ENCODE results near the gene NEURL1. TPM values are rescaled to one million over a fixed set of nuclear protein-coding genes. Genes with fewer than 3 reads are reported as not detected.

The NEURL1 gene
- polyA plus RNA-seq, 3 donors = 3.0 to 17.2 (median 3.3) TPM

DNA sequence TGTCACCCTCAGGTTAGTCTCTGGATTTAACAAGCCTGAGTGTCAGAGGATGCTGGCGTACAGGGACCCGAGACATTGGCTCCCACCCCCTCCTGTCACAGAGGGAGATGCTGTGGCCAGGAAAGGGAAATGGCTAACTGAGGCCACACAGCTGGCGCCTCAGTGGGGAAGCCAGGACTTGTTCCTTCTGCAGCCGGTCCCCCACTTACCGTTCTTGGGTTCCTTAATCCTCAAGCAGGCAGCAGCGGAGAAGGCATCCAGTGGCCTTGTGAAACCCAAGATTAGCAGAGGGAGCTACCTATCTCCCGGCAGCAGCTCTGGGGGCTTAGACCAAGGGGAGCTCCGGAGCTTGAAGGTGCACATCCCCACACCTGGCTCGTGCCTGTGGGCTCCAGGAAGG is 65.4 kb downstream of the NEURL1 start:
- H3K4me3 Mint-ChIP-seq = peak overlapping the region; percentile 31 to 65
- H3K27me3 Mint-ChIP-seq (ENCODE audit: low read depth in 3 of 3) = peaks cover 14 to 38% (median 35%) of the 10 kb centered on the region in 3 donors
- Histone ChIP-seq H3K4me3 (replicated peaks in 1 of 3; ENCODE audit: low read depth in 2 of 3, low read length in 3 of 3) (peak overlapping the region in 1 of 3 experiments; percentile 32), H3K9ac (ENCODE audit: insufficient read depth, low read length, poor library complexity, severe bottlenecking) (peak overlapping the region; percentile 28), H2AFZ (ENCODE audit: insufficient read depth, low read depth, low read length, poor library complexity, severe bottlenecking) (peak overlapping the region; percentile 51), H3K4me1 (ENCODE audit: control insufficient read depth in 1 of 2, insufficient read depth in 2 of 2, low read length in 2 of 2) (peaks cover 29 to 41% of the 10 kb centered on the region in 2 donors), H3K79me2 (ENCODE audit: insufficient read depth, low read length) (no peaks in the 10 kb centered on the region), H4K20me1 (ENCODE audit: insufficient read depth, low read length) (peaks cover 4% of the 10 kb centered on the region), H3K36me3 (replicated peaks in 1 of 2; ENCODE audit: control insufficient read depth in 1 of 2, insufficient read depth in 2 of 2, low read length in 2 of 2) (no peaks in the 10 kb centered on the region), H3K27me3 (ENCODE audit: control insufficient read depth in 2 of 2, insufficient read depth in 2 of 2, low read length in 2 of 2) (peaks cover 0 to 17% of the 10 kb centered on the region in 2 donors), H3K4me2 (replicated peaks; ENCODE audit: extremely low read depth, low read length, poor library complexity, severe bottlenecking) (peak overlapping the region; percentile 46), H3K27ac (ENCODE audit: low read depth in 1 of 2, low read length in 2 of 2) (no peak overlapping the region), H3K9me3 (replicated peaks in 1 of 2; ENCODE audit: control insufficient read depth in 1 of 2, insufficient read depth in 1 of 2, low read length in 2 of 2) (peaks cover 0 to 10% of the 10 kb centered on the region in 2 donors)
- 7% methylated on average over 9 of the region's 9 CpGs for WGBS (ENCODE audit: insufficient coverage)
- DNase-seq = peak; percentile 23 to 41 (median 34)
- H3K36me3 Mint-ChIP-seq = peaks cover 0 to 5% of the 10 kb centered on the region in 2 donors
- H3K9me3 Mint-ChIP-seq = peaks cover 6 to 15% (median 13%) of the 10 kb centered on the region in 7 donors
- H3K4me1 Mint-ChIP-seq = peaks cover 43% of the 10 kb centered on the region
- TF ChIP-seq, protein P1, sequence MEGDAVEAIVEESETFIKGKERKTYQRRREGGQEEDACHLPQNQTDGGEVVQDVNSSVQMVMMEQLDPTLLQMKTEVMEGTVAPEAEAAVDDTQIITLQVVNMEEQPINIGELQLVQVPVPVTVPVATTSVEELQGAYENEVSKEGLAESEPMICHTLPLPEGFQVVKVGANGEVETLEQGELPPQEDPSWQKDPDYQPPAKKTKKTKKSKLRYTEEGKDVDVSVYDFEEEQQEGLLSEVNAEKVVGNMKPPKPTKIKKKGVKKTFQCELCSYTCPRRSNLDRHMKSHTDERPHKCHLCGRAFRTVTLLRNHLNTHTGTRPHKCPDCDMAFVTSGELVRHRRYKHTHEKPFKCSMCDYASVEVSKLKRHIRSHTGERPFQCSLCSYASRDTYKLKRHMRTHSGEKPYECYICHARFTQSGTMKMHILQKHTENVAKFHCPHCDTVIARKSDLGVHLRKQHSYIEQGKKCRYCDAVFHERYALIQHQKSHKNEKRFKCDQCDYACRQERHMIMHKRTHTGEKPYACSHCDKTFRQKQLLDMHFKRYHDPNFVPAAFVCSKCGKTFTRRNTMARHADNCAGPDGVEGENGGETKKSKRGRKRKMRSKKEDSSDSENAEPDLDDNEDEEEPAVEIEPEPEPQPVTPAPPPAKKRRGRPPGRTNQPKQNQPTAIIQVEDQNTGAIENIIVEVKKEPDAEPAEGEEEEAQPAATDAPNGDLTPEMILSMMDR (IDR thresholded peaks at IDR 0.05) = no peak
- intact Hi-C loops (cut with micrococcal nuclease) = no loop called here
- peak overlapping the region in 1 of 7 donors; percentile 59 for H3K27ac Mint-ChIP-seq

GRCh38 chr10:103559776-103560175 is 66.3 kb downstream of the NEURL1 start:
- peaks cover 8% of the 10 kb centered on the region for H4K20me1 ChIP-seq (ENCODE audit: insufficient read depth, low read length)
- no peak for DNase-seq
- Mint-ChIP-seq H3K36me3 (peaks cover 0 to 2% of the 10 kb centered on the region in 2 donors), H3K27me3 (ENCODE audit: low read depth in 3 of 3) (peaks cover 6 to 29% (median 26%) of the 10 kb centered on the region in 3 donors), H3K4me3 (peak overlapping the region in 1 of 2 donors; percentile 53), H3K9me3 (peaks cover 6 to 15% (median 13%) of the 10 kb centered on the region in 7 donors), H3K4me1 (peaks cover 35% of the 10 kb centered on the region), H3K27ac (peak overlapping the region in 1 of 7 donors; percentile 40)
- H3K9ac ChIP-seq (ENCODE audit: insufficient read depth, low read length, poor library complexity, severe bottlenecking) = no peak overlapping the region
- intact Hi-C loops (cut with micrococcal nuclease) = no loop called here
- H3K4me3 ChIP-seq (replicated peaks in 1 of 3; ENCODE audit: low read depth in 2 of 3, low read length in 3 of 3) = no peak overlapping the region
- WGBS (ENCODE audit: insufficient coverage) = 77% methylated on average over 7 of the region's 9 CpGs
- no peak overlapping the region for H3K27ac ChIP-seq (ENCODE audit: low read depth in 1 of 2, low read length in 2 of 2)
- H3K79me2 ChIP-seq (ENCODE audit: insufficient read depth, low read length) = no peaks in the 10 kb centered on the region
- H2AFZ ChIP-seq (ENCODE audit: insufficient read depth, low read depth, low read length, poor library complexity, severe bottlenecking) = no peak overlapping the region
- TF ChIP-seq, protein P1 (IDR thresholded peaks at IDR 0.05) = no peak
- no peak overlapping the region for H3K4me2 ChIP-seq (replicated peaks; ENCODE audit: extremely low read depth, low read length, poor library complexity, severe bottlenecking)
- no peaks in the 10 kb centered on the region for H3K36me3 ChIP-seq (replicated peaks in 1 of 2; ENCODE audit: control insufficient read depth in 1 of 2, insufficient read depth in 2 of 2, low read length in 2 of 2)
- peaks cover 21 to 33% of the 10 kb centered on the region in 2 donors for H3K4me1 ChIP-seq (ENCODE audit: control insufficient read depth in 1 of 2, insufficient read depth in 2 of 2, low read length in 2 of 2)
- peaks cover 0 to 10% of the 10 kb centered on the region in 2 donors for H3K9me3 ChIP-seq (replicated peaks in 1 of 2; ENCODE audit: control insufficient read depth in 1 of 2, insufficient read depth in 1 of 2, low read length in 2 of 2)
- H3K27me3 ChIP-seq (ENCODE audit: control insufficient read depth in 2 of 2, insufficient read depth in 2 of 2, low read length in 2 of 2) = peaks cover 0 to 11% of the 10 kb centered on the region in 2 donors
